ENCODE measurements around the gene RAP2C.
A peak's percentile ranks its signal among the peaks of the same experiment; 100 is the strongest.

The RAP2C gene

DNA sequence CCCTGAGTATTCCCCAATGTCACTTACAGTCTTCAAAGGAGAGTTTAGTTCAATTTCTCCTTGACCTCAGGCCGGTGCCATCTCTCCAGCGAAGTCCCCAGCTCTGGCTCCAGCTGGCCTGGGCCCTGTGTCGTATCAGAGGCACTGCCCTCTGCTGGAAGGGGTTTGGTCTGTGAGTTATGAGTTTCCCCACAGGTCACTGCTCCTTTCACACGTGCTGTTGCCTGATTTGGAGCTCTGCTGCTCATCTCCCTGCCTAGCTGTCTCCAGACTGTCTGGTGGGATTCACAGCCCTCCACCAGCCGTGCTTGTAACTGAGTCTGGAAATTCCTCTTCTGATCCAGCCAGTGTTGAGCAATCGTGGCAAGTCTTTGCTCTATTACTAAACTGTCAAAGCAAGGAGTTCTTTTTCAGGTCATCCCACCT lies at the start of gene RAP2C:
RAP2C (minus strand) TSS at position 105 of the 426 bp plus-strand sequence. CDS start 2,179 bp downstream, outside the sequence.
- Histone ChIP-seq H3K4me3 (peak within 1 kb of the TSS; percentile 56 to 83 (median 69)), H3K27ac (peak within 1 kb of the TSS; percentile 18 to 100 (median 98))

DNA sequence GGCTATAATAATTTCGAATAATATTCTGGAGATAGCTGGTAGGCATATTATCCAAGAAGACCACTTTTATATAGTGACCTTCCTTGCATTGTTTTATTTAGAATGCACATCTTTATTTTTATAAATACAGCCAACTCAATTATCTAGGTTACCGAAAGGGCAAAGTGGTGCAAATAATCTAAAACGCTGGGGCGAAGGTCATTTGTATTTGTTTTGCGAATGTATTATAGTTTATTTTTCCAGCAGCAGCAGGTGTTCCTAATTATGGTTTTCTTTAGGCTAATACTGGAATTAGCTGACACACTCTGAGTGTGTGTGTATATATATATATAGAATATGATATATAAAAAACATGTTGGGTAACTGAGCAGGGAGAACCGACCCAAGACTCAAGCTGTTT lies 48.1 kb upstream of the RAP2C start:
- no peak overlapping the region for H3K27ac ChIP-seq
- no peak overlapping the region for H3K4me3 ChIP-seq

DNA sequence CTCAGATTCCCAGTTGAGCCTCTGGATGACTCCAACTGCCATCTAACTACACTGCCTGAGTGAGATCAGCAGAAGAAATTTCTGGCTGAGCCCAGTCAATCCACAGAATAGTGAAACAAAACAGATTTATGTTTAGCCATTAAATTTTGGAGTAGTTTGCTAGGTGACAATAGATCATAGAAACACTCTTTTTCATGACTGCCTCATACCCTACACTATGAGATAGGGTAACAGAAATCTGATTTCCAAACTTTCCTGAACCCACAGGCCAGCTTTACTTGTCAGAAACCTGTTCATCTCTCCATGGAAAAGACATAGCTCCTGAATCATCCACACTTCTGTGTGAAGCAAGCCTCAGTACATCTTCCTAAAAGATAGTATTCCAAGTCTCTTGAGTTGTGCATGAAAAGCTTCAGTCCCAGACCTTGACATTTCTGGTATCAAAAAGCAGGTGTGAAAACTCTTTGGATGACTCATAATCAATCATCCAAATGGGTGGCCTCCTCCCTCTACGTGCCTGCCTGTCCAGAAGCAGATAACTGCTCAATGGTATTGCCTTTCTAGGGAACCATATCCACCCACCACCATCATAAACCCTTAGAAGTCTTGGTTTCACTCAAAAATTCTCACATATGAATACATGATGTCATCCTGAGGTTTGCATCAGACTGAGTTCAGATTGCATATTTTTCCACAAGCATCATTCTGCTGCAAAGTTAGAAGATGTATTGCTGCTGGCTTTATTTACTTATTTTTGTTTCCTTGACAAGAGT lies 47.5 kb upstream of the RAP2C start:
- Histone ChIP-seq H3K4me3 (no peak overlapping the region), H3K27ac (no peak overlapping the region)

DNA sequence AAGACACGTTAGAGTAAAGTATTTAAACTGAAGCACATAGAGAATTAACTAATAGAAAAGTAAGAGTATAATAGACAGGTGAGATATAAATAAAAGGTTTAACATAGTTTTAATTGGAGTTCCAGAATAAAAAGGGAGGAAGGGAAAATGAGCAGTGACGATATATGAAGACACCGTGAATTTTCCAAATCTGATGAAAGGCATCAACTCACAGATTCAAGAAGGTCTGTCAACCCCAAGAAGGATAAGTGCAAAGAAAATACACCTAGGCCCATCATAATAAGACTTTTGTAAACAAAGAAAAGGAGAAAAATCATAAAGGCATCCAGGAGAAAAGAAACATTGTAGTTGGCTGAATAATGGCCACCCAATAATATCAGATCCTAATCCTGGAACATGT lies 43.9 kb upstream of the RAP2C start:
- Histone ChIP-seq H3K4me3 (no peak overlapping the region), H3K27ac (no peak overlapping the region)

DNA sequence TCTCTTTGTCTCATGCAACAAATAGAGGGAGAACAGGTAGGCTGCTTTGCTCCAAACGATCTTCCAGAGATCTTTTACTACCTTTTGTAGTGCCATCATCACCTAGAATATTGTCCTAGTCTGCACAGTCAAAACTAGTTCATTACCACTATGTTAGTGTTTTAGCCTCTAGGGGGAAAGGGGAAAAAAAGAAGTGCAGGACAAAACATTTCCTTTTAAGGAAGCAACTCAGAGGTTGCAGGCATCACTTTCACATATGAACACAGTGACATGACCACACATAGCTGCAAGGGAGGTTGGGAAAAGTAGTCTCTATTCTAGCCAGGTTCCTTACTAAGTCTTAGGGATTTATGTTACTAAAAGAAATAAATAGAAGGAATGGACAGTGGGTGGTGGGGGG lies 39.3 kb upstream of the RAP2C start:
- Histone ChIP-seq H3K27ac (no peak overlapping the region), H3K4me3 (no peak overlapping the region)

DNA sequence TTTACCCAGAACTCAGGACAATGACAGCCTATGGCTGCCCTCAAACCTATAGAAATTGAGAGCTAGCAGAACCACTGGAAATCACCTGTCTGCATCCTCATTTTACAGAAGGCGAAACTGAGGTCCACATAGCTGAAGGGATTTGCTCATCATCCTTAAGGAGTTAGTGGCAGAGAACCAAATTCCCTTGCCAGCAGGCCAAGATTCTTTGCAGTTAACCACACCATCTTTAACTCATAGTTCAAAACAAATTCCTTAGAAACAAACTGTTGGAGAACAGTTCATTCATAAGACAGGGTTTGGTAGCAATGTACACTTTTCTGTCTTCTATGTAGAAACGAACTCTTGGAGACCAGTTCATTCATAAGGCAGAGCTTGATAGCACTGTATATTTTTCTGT lies 37.9 kb upstream of the RAP2C start:
- H3K4me3 ChIP-seq = no peak overlapping the region
- H3K27ac ChIP-seq = no peak overlapping the region

DNA sequence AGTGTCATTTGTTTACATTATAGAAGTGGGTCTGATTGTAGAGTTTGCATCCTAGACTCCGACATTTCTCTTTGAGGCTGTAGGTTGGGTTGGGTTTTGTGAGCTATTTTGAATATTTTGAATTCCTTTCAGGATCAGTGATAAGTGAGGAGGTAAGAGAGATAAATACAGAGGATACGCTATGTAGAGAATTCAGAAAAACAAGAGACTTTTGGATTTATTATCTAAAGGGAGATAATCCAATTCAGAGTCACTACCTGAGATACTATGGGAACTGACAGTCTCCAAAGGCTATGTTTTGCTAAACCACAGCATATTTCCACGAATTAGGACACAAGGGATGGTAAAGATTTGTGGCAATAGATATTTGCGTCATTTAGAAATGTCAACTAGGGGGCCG lies 16.9 kb upstream of the RAP2C start:
- no peak overlapping the region for H3K27ac ChIP-seq
- H3K4me3 ChIP-seq = no peak overlapping the region

DNA sequence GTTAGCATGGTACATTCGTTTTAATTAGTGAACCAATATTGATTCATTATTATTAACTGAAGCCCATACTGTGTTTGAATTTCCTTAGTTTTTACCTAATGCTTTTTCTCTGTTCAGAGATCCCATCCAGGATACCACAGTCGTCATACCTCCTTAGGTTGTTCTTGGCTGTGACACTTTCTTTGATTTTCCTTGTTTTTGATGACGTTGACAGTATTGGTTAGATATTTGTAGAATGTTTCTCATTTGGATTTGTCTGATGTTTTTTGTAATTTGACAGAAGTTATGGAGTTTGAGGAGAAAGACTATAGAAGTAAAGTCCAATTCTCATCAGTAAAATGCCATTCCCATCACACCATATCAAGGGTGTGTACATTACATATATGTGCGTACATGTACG lies 16.2 kb upstream of the RAP2C start:
- Histone ChIP-seq H3K4me3 (no peak overlapping the region), H3K27ac (no peak overlapping the region)

DNA sequence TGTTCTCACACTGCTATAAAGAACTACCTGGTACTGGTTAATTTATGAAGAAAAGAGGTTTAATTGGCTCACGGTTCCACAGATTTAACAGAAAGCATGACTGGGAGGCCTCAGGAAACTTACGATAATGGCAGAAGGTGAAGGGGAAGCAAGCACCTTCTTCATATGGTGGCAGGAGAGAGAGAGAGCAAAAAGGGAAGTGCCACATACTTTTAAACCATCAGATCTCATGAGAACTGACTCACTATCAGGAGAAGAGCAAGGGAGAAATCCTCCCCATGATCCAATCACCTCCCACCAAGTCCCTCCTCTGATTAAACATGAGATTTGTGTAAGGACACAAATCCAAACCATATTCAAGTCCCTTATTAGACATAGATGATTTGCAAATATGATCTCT lies 12.3 kb upstream of the RAP2C start:
- Histone ChIP-seq H3K27ac (no peak overlapping the region), H3K4me3 (no peak overlapping the region)

DNA sequence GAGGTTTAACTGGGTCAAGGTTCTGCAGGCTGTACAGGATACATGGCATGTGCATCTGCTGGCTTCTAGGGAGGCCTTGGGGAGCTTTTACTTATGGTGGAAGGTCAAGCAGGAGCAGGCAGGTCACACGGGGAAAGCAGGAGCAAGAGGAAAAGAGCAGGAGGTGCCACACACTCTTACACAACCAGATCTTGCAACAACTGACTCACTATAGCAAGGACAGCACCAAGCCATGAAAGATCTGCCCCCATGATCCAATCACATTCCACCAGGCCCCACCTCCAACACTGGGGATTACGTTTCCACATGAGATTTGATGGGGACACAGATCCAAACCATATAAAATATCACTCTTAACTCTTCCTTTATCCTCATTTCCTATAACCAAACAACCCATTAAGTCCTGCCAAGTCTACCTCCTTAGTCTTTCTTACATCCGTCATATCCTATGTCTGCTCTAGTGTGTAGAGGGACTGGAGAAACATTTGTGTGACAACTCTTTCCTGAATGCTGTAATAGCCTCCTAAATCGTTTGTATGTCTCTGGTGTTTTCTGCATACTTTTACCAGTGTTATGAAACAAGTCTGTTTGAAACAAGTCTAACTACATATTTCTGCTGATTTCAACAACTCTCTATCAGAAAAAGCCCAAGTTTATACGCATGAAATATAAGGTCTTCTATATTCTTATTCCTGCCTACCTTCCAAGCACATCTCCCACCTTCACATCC lies 8.3 kb upstream of the RAP2C start:
- Histone ChIP-seq H3K4me3 (no peak overlapping the region), H3K27ac (no peak overlapping the region)

DNA sequence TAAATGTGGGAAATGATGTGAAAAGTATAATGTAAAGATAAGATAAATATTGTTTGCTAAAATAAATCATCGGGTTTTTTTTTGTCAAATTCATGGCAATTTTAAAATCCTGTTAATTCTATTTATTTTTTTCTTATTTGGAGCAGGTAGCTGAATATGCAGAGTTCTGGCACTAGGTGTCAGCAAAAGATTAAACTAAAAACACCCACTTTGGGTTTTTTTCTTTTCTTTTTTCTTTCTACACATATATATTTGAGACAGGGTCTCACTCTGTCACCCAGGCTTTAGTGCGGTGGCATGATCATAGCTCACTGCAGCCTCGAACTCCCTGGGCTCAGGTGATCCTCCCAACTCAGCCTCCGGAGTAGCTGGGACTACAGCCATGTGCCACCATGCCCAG lies 6.9 kb upstream of the RAP2C start:
- no peak overlapping the region for H3K4me3 ChIP-seq
- H3K27ac ChIP-seq = no peak overlapping the region

DNA sequence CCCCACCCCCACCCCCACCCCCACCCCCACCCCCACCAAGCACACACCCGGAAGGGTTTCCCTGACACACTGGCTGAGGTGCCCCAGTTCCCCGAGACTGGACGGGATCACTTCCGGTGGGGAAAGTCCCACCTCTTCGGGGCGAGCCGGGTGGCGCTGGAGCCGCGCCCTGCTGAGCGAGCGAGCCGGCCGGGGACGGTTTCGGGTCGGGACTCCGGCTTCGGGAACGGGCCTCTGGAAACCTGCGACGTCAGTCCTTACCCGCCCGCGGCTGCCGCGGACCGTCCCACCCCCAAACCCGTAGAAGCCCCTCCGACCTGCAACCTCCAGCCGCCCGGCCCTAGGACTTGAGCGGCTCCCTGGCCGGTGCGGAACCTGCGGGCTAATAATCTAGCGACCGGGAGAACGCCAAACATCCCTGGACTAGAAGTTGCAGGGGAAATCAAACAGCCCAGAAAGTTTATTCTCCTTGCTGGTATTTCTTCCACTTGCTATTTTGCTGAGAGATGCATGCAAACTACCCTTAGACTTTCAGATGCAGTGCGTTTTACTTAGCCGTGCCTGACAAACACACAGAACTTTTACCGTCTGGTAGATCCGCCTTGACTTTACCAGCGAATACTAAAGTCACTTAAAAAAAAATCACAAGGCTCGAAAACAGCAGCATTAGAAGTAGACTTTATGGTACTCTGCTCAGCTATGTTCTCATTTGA lies 991 bp downstream of the RAP2C start:
- peak overlapping the region; percentile 56 to 83 (median 69) for H3K4me3 ChIP-seq
- peak overlapping the region; percentile 18 to 100 (median 98) for H3K27ac ChIP-seq

DNA sequence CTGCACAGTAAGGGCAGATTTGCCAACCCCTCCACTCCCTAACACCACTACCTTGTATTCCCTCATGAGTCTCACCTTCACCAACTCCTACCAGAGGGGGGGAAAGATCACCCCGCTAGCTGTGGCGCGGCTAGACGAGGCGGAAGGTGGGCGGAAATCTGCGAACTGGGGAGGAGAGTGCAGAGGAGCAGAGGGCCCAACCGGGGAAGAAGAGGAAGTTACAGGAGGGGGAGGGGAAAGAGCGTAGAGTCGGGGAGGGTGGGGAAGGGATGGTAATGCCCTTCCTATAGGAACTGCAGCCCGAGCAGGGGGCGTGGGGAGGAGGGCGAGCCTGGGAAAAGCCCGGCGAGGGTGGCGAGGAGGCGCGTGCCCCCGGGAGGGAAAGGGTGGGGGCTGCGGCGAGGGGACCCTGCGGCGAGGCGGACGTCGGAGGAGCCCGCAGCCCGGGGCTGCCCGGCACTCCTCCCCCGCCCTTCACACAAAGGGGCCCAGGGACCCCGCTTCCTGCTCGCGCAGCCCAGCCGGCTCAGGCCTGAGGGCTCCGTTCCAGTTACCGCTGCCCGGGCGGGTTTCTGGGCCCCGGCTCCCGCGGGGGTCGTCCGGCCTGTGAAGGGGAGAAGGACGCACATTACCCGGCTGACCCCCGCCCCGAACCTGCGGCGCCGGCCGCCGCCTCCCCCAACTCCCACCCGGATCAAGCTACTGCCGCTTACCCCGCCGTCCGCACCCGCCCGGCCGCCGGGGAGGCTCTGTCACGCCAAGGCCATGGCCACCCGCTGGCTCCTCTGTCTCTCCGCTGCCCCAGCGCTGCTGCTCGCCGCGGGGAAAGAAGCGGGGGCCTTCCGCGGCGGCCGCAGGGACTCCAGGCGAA lies 1.8 kb downstream of the RAP2C start:
- Histone ChIP-seq H3K4me3 (peak overlapping the region; percentile 56 to 83 (median 69)), H3K27ac (peak overlapping the region; percentile 93 to 100 (median 98))

DNA sequence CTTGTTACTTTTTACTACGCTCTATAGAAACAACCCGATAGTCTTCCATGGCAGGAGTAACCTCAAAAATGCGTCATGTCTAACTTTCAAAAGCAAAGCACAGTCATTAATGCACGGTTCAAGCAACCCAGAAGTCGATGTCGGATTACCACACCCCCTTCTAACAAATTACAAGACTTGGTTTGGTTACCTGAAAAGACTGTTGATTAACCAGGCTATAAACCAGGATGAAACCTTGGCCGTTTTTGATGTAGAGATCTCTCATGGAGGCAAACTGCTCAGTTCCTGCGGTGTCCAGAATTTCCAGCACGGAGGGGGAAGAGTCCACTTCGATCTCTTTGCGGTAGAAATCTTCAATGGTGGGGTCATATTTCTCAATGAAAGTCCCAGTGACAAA lies 2.4 kb downstream of the RAP2C start:
- Histone ChIP-seq H3K4me3 (peak overlapping the region; percentile 56 to 83 (median 69)), H3K27ac (peak overlapping the region; percentile 22 to 100 (median 98))

DNA sequence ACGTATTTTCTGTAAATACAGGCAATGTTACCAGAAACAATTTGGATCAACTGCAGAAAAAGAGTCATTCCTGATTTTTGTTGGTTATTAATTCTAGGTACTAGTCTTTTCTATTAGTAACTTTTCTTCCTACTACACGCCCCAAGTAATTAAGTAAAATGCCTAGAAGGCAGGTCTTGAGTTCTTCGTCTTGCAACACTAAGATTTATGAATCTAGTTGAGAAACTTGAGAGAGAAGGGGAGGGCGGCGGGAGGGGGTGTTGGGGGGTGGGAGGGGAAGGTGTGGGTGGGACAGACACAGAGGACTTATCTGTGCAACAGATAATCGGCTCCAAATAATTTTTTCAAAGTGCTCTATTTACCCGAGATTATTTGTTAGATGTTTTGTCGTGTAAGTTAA lies 3.0 kb downstream of the RAP2C start:
- Histone ChIP-seq H3K4me3 (peak overlapping the region; percentile 56 to 83 (median 69)), H3K27ac (peak overlapping the region in 13 of 21 experiments; percentile 93 to 99 (median 98))

DNA sequence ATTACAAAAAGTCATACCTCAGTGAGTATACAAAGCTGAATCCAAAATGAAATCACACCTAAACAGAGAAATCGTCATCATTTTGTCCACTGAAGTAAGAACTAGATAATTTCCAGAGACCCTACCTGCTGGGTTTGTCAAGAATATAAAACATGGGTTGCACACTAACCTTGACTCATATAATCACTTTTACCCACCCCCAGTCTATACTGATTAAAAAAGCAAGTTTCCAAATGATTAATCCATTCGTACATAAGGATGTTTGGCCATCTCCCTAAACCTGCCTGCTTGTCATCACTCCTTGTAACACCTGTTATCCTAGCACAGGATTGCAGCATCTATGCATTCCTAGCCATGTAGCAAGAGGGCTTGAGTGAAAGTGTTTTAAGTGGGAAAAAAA lies 4.7 kb downstream of the RAP2C start:
- H3K4me3 ChIP-seq = no peak overlapping the region
- H3K27ac ChIP-seq = no peak overlapping the region

DNA sequence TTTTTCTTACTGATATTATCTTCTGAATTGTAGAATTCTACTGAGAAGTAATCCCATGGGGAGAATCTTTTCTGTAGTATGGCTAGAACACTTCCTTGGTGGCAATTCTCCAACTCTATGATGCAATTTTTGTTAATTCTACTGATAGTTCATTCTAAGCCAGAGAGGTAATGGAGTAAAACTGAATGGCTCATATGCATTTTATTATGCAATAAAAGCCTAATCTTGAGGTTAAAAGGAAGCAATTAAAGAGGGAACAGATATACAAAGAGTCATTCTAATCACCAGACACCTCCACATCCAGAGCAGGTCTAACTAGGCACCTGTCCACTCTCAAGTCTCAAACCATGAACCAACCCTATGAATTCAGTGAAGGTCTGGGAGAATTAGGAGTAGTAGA lies 9.7 kb downstream of the RAP2C start:
- H3K27ac ChIP-seq = no peak overlapping the region
- H3K4me3 ChIP-seq = no peak overlapping the region

DNA sequence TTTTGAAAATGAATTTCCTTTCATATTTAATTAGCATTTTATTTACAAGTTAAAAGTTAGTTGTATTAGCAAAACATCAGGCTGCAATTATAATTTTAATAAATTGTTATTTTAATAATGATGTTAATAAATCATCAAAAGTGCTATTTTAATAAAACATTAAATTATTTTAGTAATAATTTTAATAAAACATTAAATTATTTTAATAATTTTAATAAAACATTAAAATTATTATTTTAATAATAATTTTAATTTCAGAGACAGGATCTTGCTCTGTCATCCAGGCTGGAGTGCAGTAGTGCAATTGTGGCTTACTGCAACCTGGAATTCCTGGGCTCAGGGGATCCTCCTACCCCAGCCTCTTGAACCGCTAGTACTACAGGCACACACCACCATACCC lies 10.8 kb downstream of the RAP2C start:
- H3K4me3 ChIP-seq = no peak overlapping the region
- no peak overlapping the region for H3K27ac ChIP-seq

DNA sequence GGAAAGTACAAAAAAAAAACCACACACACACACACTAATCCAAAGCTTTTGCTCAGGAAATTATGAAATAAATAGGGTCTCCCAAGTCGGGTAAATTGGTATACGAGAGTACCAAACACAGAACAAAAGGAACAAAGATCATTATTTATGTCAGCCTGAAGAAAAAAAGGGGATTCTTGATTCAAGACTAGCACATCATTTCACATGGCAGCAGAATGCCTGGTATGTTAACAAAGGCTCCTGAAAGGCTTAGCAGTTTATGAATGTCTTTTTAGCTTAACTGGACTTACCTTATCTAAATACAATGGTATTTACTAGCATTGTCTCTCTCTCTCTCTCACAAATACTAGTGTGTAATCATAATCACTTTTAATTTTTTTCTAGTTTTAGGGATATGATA lies 11.3 kb downstream of the RAP2C start:
- H3K4me3 ChIP-seq = no peak overlapping the region

DNA sequence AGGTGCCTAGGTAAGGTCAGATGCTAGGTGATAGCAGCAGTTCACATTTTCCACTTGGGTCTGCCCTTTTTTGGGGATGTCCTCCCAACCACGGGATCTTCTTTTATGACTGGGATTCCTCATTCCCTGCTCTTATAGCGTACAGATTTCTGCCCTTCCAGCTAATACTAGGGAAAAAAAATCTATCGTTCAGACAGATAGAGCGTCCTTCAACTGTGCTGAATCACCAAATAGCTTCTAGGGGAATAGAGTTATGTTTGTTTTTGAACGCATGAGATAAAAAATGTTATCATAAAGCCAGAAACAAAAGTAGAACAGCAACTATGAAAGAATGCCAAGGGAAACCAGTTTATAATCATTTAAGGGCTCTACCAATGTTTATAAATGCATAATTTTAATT lies 13.0 kb downstream of the RAP2C start:
- Histone ChIP-seq H3K27ac (no peak overlapping the region), H3K4me3 (no peak overlapping the region)

More for the DNA sequence above, 11.3 kb downstream of the RAP2C start:
- no peak overlapping the region for H3K27ac ChIP-seq
